Measurements from ENCODE around the gene FLT1.

GRCh38 chr13:28536371-28536770 lies 41.4 kb upstream of the FLT1 start:
- no peak for TF ChIP-seq CTCF (IDR thresholded peaks at IDR 0.05)
- TF ChIP-seq POLR2A (IDR thresholded peaks at IDR 0.05): no peak

Measured in heart left ventricle (tissue), 13 donors.